Colonic mucosa (tissue), 4 donors: Measurements from ENCODE around the gene DDX39A. TPM values are rescaled to one million over a fixed set of nuclear protein-coding genes. Genes with fewer than 3 reads are reported as not detected.
"Not testable (repeated sequence)": the region's sequence is repeated elsewhere in the genome, so short reads cannot be mapped to it uniquely, and the experiment has no call there.

Source experiments
- DNase-seq: peaks from one replicate; pipeline ENCODE4 v3.0.0-alpha.2; 2020
- H3K27ac ChIP-seq: fragments of 200-600 bp; one replicate; pipeline ENCODE4 v1.8.0; 2021
- H3K27me3 ChIP-seq: fragments of 200-600 bp; one replicate; pipeline ENCODE4 v1.8.0; 2021
- H3K36me3 ChIP-seq: fragments of 200-600 bp; one replicate; pipeline ENCODE4 v1.8.0; 2021
- H3K4me1 ChIP-seq: fragments of 200-600 bp; one replicate; pipeline ENCODE4 v1.8.0; 2021; ENCODE audit warnings: mild to moderate bottlenecking
- H3K4me3 ChIP-seq: fragments of 200-600 bp; one replicate; pipeline ENCODE4 v1.8.0; 2021
- H3K9ac ChIP-seq, 2 donors: one replicate each; pipeline ENCODE4 v1.7.0; 2013; ENCODE audit warnings: control low read depth in 2 of 2, low read depth in 2 of 2, low read length in 2 of 2
- H3K9me3 ChIP-seq: fragments of 200-600 bp; one replicate; pipeline ENCODE4 v1.8.0; 2021
- CTCF ChIP-seq: fragments of 200-600 bp; IDR thresholded peaks from one replicate; pipeline ENCODE4 v1.8.0; 2022; ENCODE audit warnings: antibody characterized with exemption, mild to moderate bottlenecking
- intact Hi-C: fragments of 100-400 bp; cut with DNase I; formaldehyde crosslinking; loops from one replicate; pipeline ENCODE4 v1.14.1; 2022
- total RNA-seq, 2 donors: library from RNA; stranded (reverse); fragmentation: NEBNext Ultra II Directional in 1 of 2; extraction: Animal tissue kit (Norgen Biotek cat#: 25700) in 1 of 2; gene quantifications; one replicate each; pipeline ENCODE4 v1.2.1, GENCODE V29; 2021
- donor health status: healthy.
- donor health status: DM: no; HTN: no; CAD: no.
- donor health status: DM: no; HTN: no; CAD: no.

DDX39A gene
- total RNA-seq, 2 donors from 2014 or later = 55.2 to 160 TPM

GRCh38 chr19:14405758-14406644 lies 13.1 kb downstream of the DDX39A start:
- peak; percentile 81 for TF ChIP-seq CTCF
- Histone ChIP-seq H3K27me3 (no peaks in the 10 kb centered on the region), H3K4me1 (peaks cover 11% of the 10 kb centered on the region), H3K9ac (peak overlapping the region in 1 of 2 donors; percentile 40), H3K27ac (peak overlapping the region; percentile 51), H3K36me3 (peaks cover 28% of the 10 kb centered on the region), H3K4me3 (peak overlapping the region; percentile 5), H3K9me3 (no peaks in the 10 kb centered on the region)
- peak; percentile 81 for DNase-seq
- intact Hi-C loops = no loop called here

GRCh38 chr19:14405380-14405757 lies 13.8 kb downstream of the DDX39A start:
- intact Hi-C loops = no loop called here
- no peaks in the 10 kb centered on the region for H3K9me3 ChIP-seq
- peaks cover 23% of the 10 kb centered on the region for H3K36me3 ChIP-seq
- TF ChIP-seq CTCF = no peak
- peak overlapping the region; percentile 51 for H3K27ac ChIP-seq
- H3K4me1 ChIP-seq = peaks cover 11% of the 10 kb centered on the region
- H3K27me3 ChIP-seq = no peaks in the 10 kb centered on the region
- no peak overlapping the region for H3K9ac ChIP-seq
- no peak overlapping the region for H3K4me3 ChIP-seq
- DNase-seq = no peak

- Histone ChIP-seq H3K4me3 (no peak overlapping the region), H3K27me3 (no peaks in the 10 kb centered on the region), H3K9me3 (no peaks in the 10 kb centered on the region), H3K4me1 (peaks cover 11% of the 10 kb centered on the region), H3K36me3 (peaks cover 12% of the 10 kb centered on the region), H3K9ac (no peak overlapping the region), H3K27ac (no peak overlapping the region)
- TF ChIP-seq CTCF = no peak
- no peak for DNase-seq
- intact Hi-C loops = no loop called here
These were observed 14.8 kb downstream of the DDX39A start for GRCh38 chr19:14404312-14404711.

GRCh38 chr19:14403145-14403930 lies 15.8 kb downstream of the DDX39A start:
- H3K9me3 ChIP-seq, H3K4me3 ChIP-seq, H3K9ac ChIP-seq, H3K27me3 ChIP-seq, H3K4me1 ChIP-seq, H3K27ac ChIP-seq, DNase-seq, intact Hi-C loops, H3K36me3 ChIP-seq: not testable (repeated sequence)

- intact Hi-C loops = no loop called here
- Histone ChIP-seq H3K36me3 (peaks cover 8% of the 10 kb centered on the region), H3K9ac (no peak overlapping the region), H3K4me1 (peaks cover under 1% of the 10 kb centered on the region), H3K4me3 (no peak overlapping the region), H3K27ac (no peak overlapping the region), H3K9me3 (no peaks in the 10 kb centered on the region), H3K27me3 (no peaks in the 10 kb centered on the region)
- no peak for TF ChIP-seq CTCF
- no peak for DNase-seq
These were observed 16.6 kb downstream of the DDX39A start for GRCh38 chr19:14402332-14403144.
